ENCODE results near the gene PHACTR4.
A peak's percentile ranks its signal among the peaks of the same experiment; 100 is the strongest.

The PHACTR4 gene

GRCh38 chr1:28369371-28370238 is at the start of gene PHACTR4 (continued):
- TF ChIP-seq ZNF639 (tag by site-specific recombination; IDR thresholded peaks at IDR 0.05) (no peak), ZNF311 (tag by site-specific recombination; IDR thresholded peaks at IDR 0.05; ENCODE audit: borderline replicate concordance) (no peak), GLI2 (tag by site-specific recombination; IDR thresholded peaks at IDR 0.05; ENCODE audit: borderline replicate concordance, low read depth) (no peak), IKZF3 (tag by site-specific recombination; IDR thresholded peaks at IDR 0.05) (peak; percentile 90)

GRCh38 chr1:28322194-28322593 is 47.3 kb upstream of the PHACTR4 start:
- CTCF ChIA-PET, result interaction anchor here (0.5 kb wide), 1 partner anchor 457 kb away, joined by 3 read pairs; no protein-coding TSS in a partner anchor
- POLR2A ChIA-PET, result interaction anchor here (0.5 kb wide), 1 partner anchor 17 kb away, joined by 3 read pairs; no protein-coding TSS in a partner anchor

GRCh38 chr1:28323720-28324119 is 45.8 kb upstream of the PHACTR4 start:
- POLR2A ChIA-PET, result no interaction called here
- Histone ChIP-seq H3K9me3 (ENCODE audit: control insufficient read depth, insufficient read depth, low read depth, low read length) (no peaks in the 10 kb centered on the region), H3K4me3 (ENCODE audit: low read depth, low read length) (no peak overlapping the region), H3K27ac (ENCODE audit: extremely low read depth, low read depth, low read length) (no peak overlapping the region), H3K36me3 (ENCODE audit: control insufficient read depth in 2 of 2, insufficient read depth in 1 of 2, low read length in 2 of 2) (no peaks in the 10 kb centered on the region), H3K4me1 (ENCODE audit: control insufficient read depth, insufficient read depth, low read length) (0 out of 2 replicates have a peak, but pooled peaks cover 2% of the 10 kb centered on the region)
- CTCF ChIA-PET, result no interaction called here
- TF ChIP-seq ZNF776 (tag by site-specific recombination; IDR thresholded peaks at IDR 0.05; ENCODE audit: borderline replicate concordance) (no peak), PRDM10 (tag by site-specific recombination; IDR thresholded peaks at IDR 0.05) (no peak), SP7 (tag by site-specific recombination; IDR thresholded peaks at IDR 0.05) (no peak), YY1 (tag by site-specific recombination; IDR thresholded peaks at IDR 0.05) (no peak), ZSCAN4 (tag by site-specific recombination; IDR thresholded peaks at IDR 0.05) (no peak), ZBTB17 (tag by site-specific recombination; IDR thresholded peaks at IDR 0.05) (no peak), ZNF138 (tag by site-specific recombination; IDR thresholded peaks at IDR 0.05; ENCODE audit: borderline replicate concordance) (no peak), GFI1B (tag by site-specific recombination; IDR thresholded peaks at IDR 0.05) (no peak), ZNF624 (tag by site-specific recombination; IDR thresholded peaks at IDR 0.05) (no peak), MEIS1 (CRISPR knock-in tag; IDR thresholded peaks at IDR 0.05; ENCODE audit: borderline replicate concordance) (no peak), ZNF654 (tag by site-specific recombination; IDR thresholded peaks at IDR 0.05; ENCODE audit: low read depth) (no peak), ZNF791 (tag by site-specific recombination; IDR thresholded peaks at IDR 0.05) (no peak)
- TF ChIP-seq, protein P1, sequence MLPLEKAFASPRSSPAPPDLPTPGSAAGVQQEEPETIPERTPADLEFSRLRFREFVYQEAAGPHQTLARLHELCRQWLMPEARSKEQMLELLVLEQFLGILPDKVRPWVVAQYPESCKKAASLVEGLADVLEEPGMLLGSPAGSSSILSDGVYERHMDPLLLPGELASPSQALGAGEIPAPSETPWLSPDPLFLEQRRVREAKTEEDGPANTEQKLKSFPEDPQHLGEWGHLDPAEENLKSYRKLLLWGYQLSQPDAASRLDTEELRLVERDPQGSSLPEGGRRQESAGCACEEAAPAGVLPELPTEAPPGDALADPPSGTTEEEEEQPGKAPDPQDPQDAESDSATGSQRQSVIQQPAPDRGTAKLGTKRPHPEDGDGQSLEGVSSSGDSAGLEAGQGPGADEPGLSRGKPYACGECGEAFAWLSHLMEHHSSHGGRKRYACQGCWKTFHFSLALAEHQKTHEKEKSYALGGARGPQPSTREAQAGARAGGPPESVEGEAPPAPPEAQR (tag by site-specific recombination; IDR thresholded peaks at IDR 0.05), result no peak

More at GRCh38 chr1:28322194-28322593, 47.3 kb upstream of the PHACTR4 start:
- H3K9me3 ChIP-seq (ENCODE audit: control insufficient read depth, insufficient read depth, low read depth, low read length), result no peaks in the 10 kb centered on the region
- 0 out of 2 replicates have a peak, but pooled peaks cover 2% of the 10 kb centered on the region for H3K4me1 ChIP-seq (ENCODE audit: control insufficient read depth, insufficient read depth, low read length)
- H3K27ac ChIP-seq (ENCODE audit: extremely low read depth, low read depth, low read length), result no peak overlapping the region
- no peak for TF ChIP-seq ZNF510 (tag by site-specific recombination; IDR thresholded peaks at IDR 0.05; ENCODE audit: insufficient replicate concordance)
- no peak for TF ChIP-seq PRDM1 (tag by site-specific recombination; IDR thresholded peaks at IDR 0.05)
- no peak for TF ChIP-seq ZNF639 (tag by site-specific recombination; IDR thresholded peaks at IDR 0.05)
- TF ChIP-seq ZNF37A (tag by site-specific recombination; IDR thresholded peaks at IDR 0.05), result no peak
- TF ChIP-seq ZNF660 (tag by site-specific recombination; IDR thresholded peaks at IDR 0.05), result no peak
- no peak for TF ChIP-seq ZSCAN16 (tag by site-specific recombination; IDR thresholded peaks at IDR 0.05)
- no peak for TF ChIP-seq ZNF529 (tag by site-specific recombination; IDR thresholded peaks at IDR 0.05; ENCODE audit: insufficient replicate concordance)
- TF ChIP-seq KLF9 (tag by site-specific recombination; IDR thresholded peaks at IDR 0.05; ENCODE audit: low read depth), result no peak
- H3K36me3 ChIP-seq (ENCODE audit: control insufficient read depth in 2 of 2, insufficient read depth in 1 of 2, low read length in 2 of 2), result no peaks in the 10 kb centered on the region
- H3K4me3 ChIP-seq (ENCODE audit: low read depth, low read length), result no peak overlapping the region

Measured in HEK293 (cell line).